Activated CD4-positive, alpha-beta T cell treated with anti-CD3 and anti-CD28 coated beads, Interleukin-2, amount 50 U/mL, for 16 hours (primary cell): Measurements from ENCODE around the gene KRT31.
"Not testable (repeated sequence)": the region's sequence is repeated elsewhere in the genome, so short reads cannot be mapped to it uniquely, and the experiment has no call there.

ENCODE experiments used
- DNase-seq: peaks from one replicate; pipeline ENCODE4 v3.0.0-alpha.2; 2020

Gene KRT31

DNA sequence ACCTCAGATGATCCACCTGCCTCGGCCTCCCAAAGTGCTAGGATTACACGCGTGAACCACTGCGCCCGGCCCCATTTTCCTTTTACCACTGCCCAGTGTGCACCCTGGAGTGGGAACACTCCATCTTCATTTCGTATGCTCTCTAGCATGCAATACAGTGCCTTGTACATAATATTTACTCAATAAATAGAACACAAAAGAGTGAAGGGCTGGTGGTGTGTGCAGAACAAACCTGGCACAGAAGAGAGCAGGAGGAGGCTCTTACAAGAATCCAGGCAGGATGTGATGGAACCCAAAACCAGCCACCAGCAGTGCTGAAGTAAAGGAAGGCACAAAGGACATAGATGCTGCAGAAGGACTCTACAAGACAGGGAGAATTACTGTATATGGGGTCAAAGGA, 19.7 kb upstream of the KRT31 start:
- DNase-seq = no peak

DNA sequence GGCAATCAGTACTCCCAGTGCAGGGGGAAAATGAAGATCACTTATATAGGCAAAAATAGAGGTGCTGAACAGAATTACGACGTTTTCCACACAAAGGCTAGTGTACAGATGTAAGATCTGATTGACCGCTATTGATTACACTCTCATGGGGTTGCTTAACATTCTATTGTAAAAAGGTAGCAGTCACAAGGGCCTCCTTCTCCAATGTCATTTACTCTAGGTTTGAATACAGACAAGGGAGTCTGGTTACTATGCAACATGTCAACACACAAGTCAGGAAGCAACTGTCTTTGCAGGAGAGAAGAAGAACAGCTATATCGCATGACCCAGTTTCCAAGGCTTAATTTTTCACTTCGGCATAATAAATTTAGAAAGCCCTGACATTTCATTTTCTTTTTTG, 19.1 kb upstream of the KRT31 start:
- no peak for DNase-seq

- no peak for DNase-seq
These were observed 18.5 kb upstream of the KRT31 start for GRCh38 chr17:41415833-41416335.

- DNase-seq = no peak
These were observed 18.0 kb upstream of the KRT31 start for GRCh38 chr17:41415411-41415810.

DNA sequence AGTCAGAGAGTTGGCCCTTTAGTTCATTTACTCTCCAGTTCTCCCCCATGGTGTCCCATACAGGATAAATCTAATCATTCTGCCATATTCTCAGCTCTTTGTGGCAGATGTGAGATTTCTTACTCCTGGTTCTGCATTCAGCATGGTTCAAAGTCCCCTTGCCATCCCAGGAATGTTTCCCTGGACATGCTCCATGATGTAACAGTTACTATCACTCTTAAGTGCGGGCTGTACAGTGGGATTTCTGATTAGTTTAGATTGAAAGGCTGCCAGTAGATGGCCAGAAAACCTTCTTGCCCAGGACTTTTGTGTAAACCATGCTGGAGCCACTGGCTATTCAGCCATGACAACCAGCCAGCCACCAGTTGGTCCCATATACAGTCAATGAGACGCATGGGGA, 16.6 kb upstream of the KRT31 start:
- DNase-seq = no peak

GRCh38 chr17:41413353-41413957, 16.0 kb upstream of the KRT31 start:
- no peak for DNase-seq

GRCh38 chr17:41411072-41411840, 13.8 kb upstream of the KRT31 start:
- no peak for DNase-seq

GRCh38 chr17:41407226-41407625, 9.8 kb upstream of the KRT31 start:
- no peak for DNase-seq

- DNase-seq = no peak
These were observed 8.8 kb upstream of the KRT31 start for GRCh38 chr17:41406205-41406604.

DNA sequence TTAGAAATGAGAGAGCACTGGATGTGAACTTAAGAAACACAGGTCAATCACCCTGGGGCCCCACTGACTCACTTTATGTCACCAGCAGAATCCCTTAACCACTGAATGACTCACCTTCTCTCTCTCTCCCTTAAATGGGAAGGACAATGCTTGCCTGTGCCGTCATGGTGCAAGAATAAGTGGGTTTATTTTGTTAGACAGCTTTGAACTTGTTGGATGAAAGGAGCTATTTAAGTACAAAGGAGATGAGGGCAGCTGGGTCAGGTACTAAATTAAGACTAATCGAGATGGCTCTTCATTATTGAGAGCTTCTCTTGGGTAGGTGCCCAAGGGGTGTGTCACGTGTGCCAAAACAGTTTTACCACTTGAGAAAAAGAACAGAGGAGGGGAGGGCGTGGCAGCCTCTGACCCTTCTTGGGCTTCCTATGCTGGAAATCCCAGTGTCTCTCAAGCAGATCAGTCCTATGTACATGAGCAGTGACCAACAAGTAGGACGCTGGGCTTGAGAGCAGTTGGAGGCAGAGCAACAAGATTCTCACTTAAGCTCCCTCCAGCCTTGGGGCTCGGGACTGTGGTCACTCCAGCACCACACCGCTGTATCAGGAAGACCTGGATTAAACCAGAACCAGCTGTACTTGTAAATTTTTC, 6.7 kb upstream of the KRT31 start:
- peak; percentile 75 for DNase-seq

- peak; percentile 30 for DNase-seq
These were observed 6.1 kb upstream of the KRT31 start for GRCh38 chr17:41403404-41404023.

DNA sequence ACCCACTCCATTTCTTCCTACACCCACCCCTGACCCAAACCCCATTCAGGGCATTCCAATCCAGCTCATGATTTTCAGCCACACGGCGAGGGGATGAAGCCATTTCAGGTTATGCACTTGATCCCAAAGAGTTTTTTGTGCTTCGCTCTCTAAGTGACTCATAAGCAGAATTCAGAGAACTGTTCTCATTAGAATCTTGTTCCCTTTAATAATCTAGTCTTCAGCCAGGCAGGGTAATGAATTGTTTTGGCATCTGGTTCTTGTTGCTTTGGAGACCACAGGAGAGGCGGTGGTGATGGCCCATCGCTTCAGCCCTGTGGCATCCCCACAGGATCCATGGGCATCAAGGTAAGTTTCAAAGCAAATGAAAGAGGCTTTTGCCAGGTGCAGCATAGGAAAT, 4.8 kb upstream of the KRT31 start:
- DNase-seq = no peak

- DNase-seq = no peak
These were observed 1.1 kb downstream of the KRT31 start for GRCh38 chr17:41396340-41396739.

GRCh38 chr17:41395611-41396010, 1.8 kb downstream of the KRT31 start:
- no peak for DNase-seq

DNA sequence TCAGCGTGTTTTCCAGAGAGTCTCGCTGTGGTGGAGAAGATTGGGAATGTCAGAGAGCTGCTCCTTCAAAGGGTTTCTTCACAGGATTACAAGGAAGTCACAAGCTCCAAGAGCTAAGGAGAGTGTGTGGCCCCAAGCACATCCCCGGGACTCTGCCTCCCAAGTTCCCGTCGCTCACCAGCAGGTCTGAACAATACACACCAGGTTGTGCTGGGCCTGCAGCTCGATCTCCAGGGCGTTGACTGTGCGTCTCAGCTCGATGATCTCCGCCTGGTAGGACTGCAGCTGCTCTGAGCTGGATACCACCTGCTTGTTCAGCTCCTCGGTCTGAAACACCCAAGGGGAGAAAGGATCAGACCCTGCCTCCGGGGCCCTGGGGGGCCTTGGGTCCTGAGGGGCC, 2.4 kb downstream of the KRT31 start:
- DNase-seq = not testable (repeated sequence)

DNA sequence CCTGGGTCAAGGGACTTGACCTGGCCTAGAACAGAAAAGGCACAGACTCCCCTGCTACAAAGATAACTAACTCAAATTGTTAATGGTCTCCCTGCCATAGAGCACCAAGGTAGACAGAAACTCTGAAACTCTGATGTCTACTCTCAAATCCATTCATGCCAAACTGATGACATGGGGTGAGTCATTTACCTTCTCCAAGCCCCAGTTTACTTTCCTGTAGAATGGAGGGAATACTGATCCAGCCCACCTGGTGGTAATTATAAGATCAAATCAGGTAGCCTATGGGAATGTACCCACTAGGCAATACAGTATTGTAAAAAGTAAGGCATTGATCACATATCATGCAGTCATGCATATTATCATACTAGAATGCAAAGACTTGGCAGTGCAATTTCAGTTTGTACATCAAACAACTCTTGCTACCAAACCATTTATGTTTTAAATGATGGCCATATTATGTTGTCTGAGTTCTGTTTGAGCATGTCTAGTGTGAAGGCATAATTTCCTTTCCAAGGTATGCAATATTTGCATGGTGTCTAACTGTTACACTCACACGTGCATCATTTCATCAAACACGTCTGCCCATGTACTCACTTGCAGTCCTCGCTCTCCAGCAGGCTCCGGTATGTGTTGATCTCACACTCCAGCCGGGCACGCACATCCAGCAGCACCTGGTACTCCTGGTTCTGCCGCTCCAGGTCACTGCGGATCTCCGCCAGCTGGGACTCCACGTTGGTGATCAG, 3.0 kb downstream of the KRT31 start:
- DNase-seq = no peak

DNA sequence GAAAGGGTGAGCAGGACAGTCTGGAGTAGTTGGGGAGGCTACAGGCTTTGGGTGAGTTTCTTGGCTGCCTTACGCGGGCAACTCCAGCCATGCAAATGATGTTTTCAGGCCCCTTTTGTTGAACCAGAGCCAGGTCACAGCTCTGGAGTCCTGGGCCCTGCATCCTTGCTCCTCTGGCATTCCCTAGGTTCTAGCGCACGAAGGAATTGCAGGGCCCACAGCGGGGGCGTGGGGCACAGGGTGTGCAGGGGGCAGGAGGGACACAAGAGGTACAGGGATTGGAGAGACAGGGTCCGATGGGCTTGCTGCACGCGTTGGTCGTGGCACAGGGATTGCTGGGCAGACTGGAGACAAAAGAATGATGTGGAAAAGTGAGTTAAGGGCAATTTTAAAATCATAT, 3.6 kb downstream of the KRT31 start:
- DNase-seq = no peak

GRCh38 chr17:41393294-41393693, 4.1 kb downstream of the KRT31 start:
- DNase-seq = no peak

DNA sequence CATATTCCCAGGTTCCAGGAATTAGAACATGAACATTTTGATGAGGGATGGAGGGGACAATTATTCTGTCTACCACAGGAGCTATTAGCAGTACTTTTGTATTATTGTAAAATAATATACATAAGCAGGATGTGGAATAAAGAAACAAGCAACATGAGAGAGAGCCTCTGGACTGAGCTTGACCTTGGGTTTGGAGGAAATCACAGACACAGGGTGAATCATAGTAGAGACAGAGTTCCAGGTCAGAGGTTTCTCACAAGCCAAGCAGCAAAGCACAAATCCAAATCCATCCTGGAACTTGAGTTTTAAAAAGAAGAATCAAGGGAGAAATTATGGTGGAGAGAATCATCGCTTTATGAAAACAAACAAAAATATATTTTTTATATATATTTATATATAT, 5.1 kb downstream of the KRT31 start:
- DNase-seq = no peak

DNA sequence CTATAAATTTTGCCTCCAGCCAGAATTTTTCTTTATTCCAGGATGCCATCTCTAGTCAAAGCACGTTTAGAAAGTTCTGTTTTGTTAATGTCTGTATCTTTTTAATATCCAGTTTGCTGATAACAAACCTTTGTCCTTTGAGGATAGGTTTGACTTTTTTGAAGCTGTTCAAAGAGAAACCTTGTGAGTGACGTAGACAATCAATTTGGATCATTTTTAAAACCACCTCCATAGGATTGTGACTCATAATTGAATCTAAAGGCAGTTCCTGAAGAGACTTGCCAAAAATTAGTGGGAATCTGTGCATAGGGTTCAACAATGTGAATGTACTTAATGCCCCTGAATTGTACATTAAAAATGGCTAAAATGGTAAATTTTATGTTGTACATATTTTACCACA, 5.9 kb downstream of the KRT31 start:
- DNase-seq = no peak

- no peak for DNase-seq
These were observed 6.9 kb downstream of the KRT31 start for GRCh38 chr17:41390411-41390938.

DNA sequence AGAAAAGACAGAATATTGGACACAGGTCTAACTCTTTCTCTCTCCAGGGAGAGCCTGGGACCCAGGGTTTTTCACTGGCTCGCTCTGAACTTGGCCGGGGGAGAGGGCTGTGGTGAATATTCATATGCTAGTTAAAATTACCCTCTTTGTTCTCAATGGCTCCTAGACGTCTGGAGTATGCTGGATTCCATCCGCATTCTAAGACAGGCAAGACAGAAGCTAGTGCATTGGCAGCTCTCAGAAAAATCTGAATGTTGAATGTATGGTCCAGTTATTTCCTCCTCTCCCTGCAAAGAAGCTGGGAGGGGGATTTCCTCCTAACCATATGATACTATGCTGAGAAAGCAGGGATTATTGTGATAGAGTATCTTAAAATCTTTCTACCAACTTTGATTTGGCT, 9.7 kb downstream of the KRT31 start:
- DNase-seq = no peak

- DNase-seq = no peak
These were observed 11.2 kb downstream of the KRT31 start for GRCh38 chr17:41386227-41386626.
